ENCODE data around the gene MBNL3.

Gene MBNL3

GRCh38 chrX:132491191-132491590 is 2.4 kb upstream of the MBNL3 start:
- H3K36me3 ChIP-seq (ENCODE audit: control insufficient read depth, insufficient read depth, low read length), result no peaks in the 10 kb centered on the region
- H3K4me3 ChIP-seq (ENCODE audit: low read length), result no peak overlapping the region

GRCh38 chrX:132489578-132490419 is 961 bp upstream of the MBNL3 start:
- no peak overlapping the region for H3K27ac ChIP-seq (ENCODE audit: low read depth, low read length)
- peak overlapping the region; percentile 68 for H3K4me3 ChIP-seq (ENCODE audit: low read length)
- peaks cover 2% of the 10 kb centered on the region for H3K4me1 ChIP-seq (ENCODE audit: control insufficient read depth, insufficient read depth, low read length)
- H3K36me3 ChIP-seq (ENCODE audit: control insufficient read depth, insufficient read depth, low read length), result no peaks in the 10 kb centered on the region
- no peak overlapping the region for H3K9ac ChIP-seq (ENCODE audit: low read length)
- H3K27me3 ChIP-seq (ENCODE audit: control insufficient read depth, insufficient read depth, low read length), result no peaks in the 10 kb centered on the region

More at GRCh38 chrX:132491191-132491590, 2.4 kb upstream of the MBNL3 start:
- Histone ChIP-seq H3K27ac (ENCODE audit: low read depth, low read length) (no peak overlapping the region), H3K4me1 (ENCODE audit: control insufficient read depth, insufficient read depth, low read length) (peaks cover 2% of the 10 kb centered on the region), H3K9ac (ENCODE audit: low read length) (no peak overlapping the region), H3K27me3 (ENCODE audit: control insufficient read depth, insufficient read depth, low read length) (no peaks in the 10 kb centered on the region)

GRCh38 chrX:132488180-132488705 is 595 bp downstream of the MBNL3 start:
- Histone ChIP-seq H3K27ac (ENCODE audit: low read depth, low read length) (no peak overlapping the region), H3K4me1 (ENCODE audit: control insufficient read depth, insufficient read depth, low read length) (peaks cover 2% of the 10 kb centered on the region), H3K36me3 (ENCODE audit: control insufficient read depth, insufficient read depth, low read length) (no peaks in the 10 kb centered on the region), H3K4me3 (ENCODE audit: low read length) (peak overlapping the region; percentile 68), H3K9ac (ENCODE audit: low read length) (no peak overlapping the region), H3K27me3 (ENCODE audit: control insufficient read depth, insufficient read depth, low read length) (no peaks in the 10 kb centered on the region)

GRCh38 chrX:132486599-132487178 is 2.1 kb downstream of the MBNL3 start:
- Histone ChIP-seq H3K4me1 (ENCODE audit: control insufficient read depth, insufficient read depth, low read length) (peaks cover 2% of the 10 kb centered on the region), H3K36me3 (ENCODE audit: control insufficient read depth, insufficient read depth, low read length) (no peaks in the 10 kb centered on the region), H3K27ac (ENCODE audit: low read depth, low read length) (no peak overlapping the region), H3K9ac (ENCODE audit: low read length) (no peak overlapping the region), H3K4me3 (ENCODE audit: low read length) (no peak overlapping the region), H3K27me3 (ENCODE audit: control insufficient read depth, insufficient read depth, low read length) (no peaks in the 10 kb centered on the region)

GRCh38 chrX:132483951-132484350 is 4.9 kb downstream of the MBNL3 start:
- Histone ChIP-seq H3K9ac (ENCODE audit: low read length) (no peak overlapping the region), H3K4me3 (ENCODE audit: low read length) (no peak overlapping the region), H3K27me3 (ENCODE audit: control insufficient read depth, insufficient read depth, low read length) (no peaks in the 10 kb centered on the region), H3K4me1 (ENCODE audit: control insufficient read depth, insufficient read depth, low read length) (peaks cover 2% of the 10 kb centered on the region), H3K36me3 (ENCODE audit: control insufficient read depth, insufficient read depth, low read length) (no peaks in the 10 kb centered on the region), H3K27ac (ENCODE audit: low read depth, low read length) (no peak overlapping the region)

- Histone ChIP-seq H3K36me3 (ENCODE audit: control insufficient read depth, insufficient read depth, low read length) (no peaks in the 10 kb centered on the region), H3K27ac (ENCODE audit: low read depth, low read length) (no peak overlapping the region), H3K27me3 (ENCODE audit: control insufficient read depth, insufficient read depth, low read length) (no peaks in the 10 kb centered on the region), H3K4me1 (ENCODE audit: control insufficient read depth, insufficient read depth, low read length) (peaks cover 2% of the 10 kb centered on the region), H3K9ac (ENCODE audit: low read length) (no peak overlapping the region), H3K4me3 (ENCODE audit: low read length) (no peak overlapping the region)
These were observed 5.3 kb downstream of the MBNL3 start for GRCh38 chrX:132483488-132483887.

- H3K27me3 ChIP-seq (ENCODE audit: control insufficient read depth, insufficient read depth, low read length), result no peaks in the 10 kb centered on the region
- H3K4me1 ChIP-seq (ENCODE audit: control insufficient read depth, insufficient read depth, low read length), result peaks cover 2% of the 10 kb centered on the region
- H3K9ac ChIP-seq (ENCODE audit: low read length), result no peak overlapping the region
- H3K36me3 ChIP-seq (ENCODE audit: control insufficient read depth, insufficient read depth, low read length), result no peaks in the 10 kb centered on the region
- H3K4me3 ChIP-seq (ENCODE audit: low read length), result no peak overlapping the region
- no peak overlapping the region for H3K27ac ChIP-seq (ENCODE audit: low read depth, low read length)
These were observed 6.2 kb downstream of the MBNL3 start for GRCh38 chrX:132482632-132483031.

- H3K4me1 ChIP-seq (ENCODE audit: control insufficient read depth, insufficient read depth, low read length), result peaks cover 2% of the 10 kb centered on the region
- H3K9ac ChIP-seq (ENCODE audit: low read length), result no peak overlapping the region
- H3K4me3 ChIP-seq (ENCODE audit: low read length), result no peak overlapping the region
- H3K36me3 ChIP-seq (ENCODE audit: control insufficient read depth, insufficient read depth, low read length), result no peaks in the 10 kb centered on the region
- H3K27ac ChIP-seq (ENCODE audit: low read depth, low read length), result no peak overlapping the region
- no peaks in the 10 kb centered on the region for H3K27me3 ChIP-seq (ENCODE audit: control insufficient read depth, insufficient read depth, low read length)
These were observed 7.4 kb downstream of the MBNL3 start for GRCh38 chrX:132481449-132481848.

GRCh38 chrX:132480581-132481203 is 8.1 kb downstream of the MBNL3 start:
- Histone ChIP-seq H3K4me1 (ENCODE audit: control insufficient read depth, insufficient read depth, low read length) (peaks cover 2% of the 10 kb centered on the region), H3K36me3 (ENCODE audit: control insufficient read depth, insufficient read depth, low read length) (no peaks in the 10 kb centered on the region), H3K4me3 (ENCODE audit: low read length) (peak overlapping the region; percentile 62), H3K27ac (ENCODE audit: low read depth, low read length) (no peak overlapping the region), H3K9ac (ENCODE audit: low read length) (no peak overlapping the region), H3K27me3 (ENCODE audit: control insufficient read depth, insufficient read depth, low read length) (no peaks in the 10 kb centered on the region)

GRCh38 chrX:132474544-132475248 is 14.1 kb downstream of the MBNL3 start:
- Histone ChIP-seq H3K36me3 (ENCODE audit: control insufficient read depth, insufficient read depth, low read length) (no peaks in the 10 kb centered on the region), H3K4me1 (ENCODE audit: control insufficient read depth, insufficient read depth, low read length) (no peaks in the 10 kb centered on the region), H3K27ac (ENCODE audit: low read depth, low read length) (no peak overlapping the region), H3K9ac (ENCODE audit: low read length) (no peak overlapping the region), H3K4me3 (ENCODE audit: low read length) (no peak overlapping the region), H3K27me3 (ENCODE audit: control insufficient read depth, insufficient read depth, low read length) (no peaks in the 10 kb centered on the region)

- Histone ChIP-seq H3K4me1 (ENCODE audit: control insufficient read depth, insufficient read depth, low read length) (no peaks in the 10 kb centered on the region), H3K36me3 (ENCODE audit: control insufficient read depth, insufficient read depth, low read length) (no peaks in the 10 kb centered on the region), H3K9ac (ENCODE audit: low read length) (no peak overlapping the region)
These were observed 16.4 kb downstream of the MBNL3 start for GRCh38 chrX:132472397-132472796.

GRCh38 chrX:132470831-132471230 is 18.0 kb downstream of the MBNL3 start:
- H3K27me3 ChIP-seq (ENCODE audit: control insufficient read depth, insufficient read depth, low read length), result no peaks in the 10 kb centered on the region
- no peak overlapping the region for H3K27ac ChIP-seq (ENCODE audit: low read depth, low read length)
- no peaks in the 10 kb centered on the region for H3K4me1 ChIP-seq (ENCODE audit: control insufficient read depth, insufficient read depth, low read length)
- H3K9ac ChIP-seq (ENCODE audit: low read length), result no peak overlapping the region
- no peaks in the 10 kb centered on the region for H3K36me3 ChIP-seq (ENCODE audit: control insufficient read depth, insufficient read depth, low read length)
- no peak overlapping the region for H3K4me3 ChIP-seq (ENCODE audit: low read length)

More at GRCh38 chrX:132472397-132472796, 16.4 kb downstream of the MBNL3 start:
- Histone ChIP-seq H3K27me3 (ENCODE audit: control insufficient read depth, insufficient read depth, low read length) (no peaks in the 10 kb centered on the region), H3K4me3 (ENCODE audit: low read length) (no peak overlapping the region), H3K27ac (ENCODE audit: low read depth, low read length) (no peak overlapping the region)
